ENCODE data around the gene DNAH10.

DNAH10 gene

DNA sequence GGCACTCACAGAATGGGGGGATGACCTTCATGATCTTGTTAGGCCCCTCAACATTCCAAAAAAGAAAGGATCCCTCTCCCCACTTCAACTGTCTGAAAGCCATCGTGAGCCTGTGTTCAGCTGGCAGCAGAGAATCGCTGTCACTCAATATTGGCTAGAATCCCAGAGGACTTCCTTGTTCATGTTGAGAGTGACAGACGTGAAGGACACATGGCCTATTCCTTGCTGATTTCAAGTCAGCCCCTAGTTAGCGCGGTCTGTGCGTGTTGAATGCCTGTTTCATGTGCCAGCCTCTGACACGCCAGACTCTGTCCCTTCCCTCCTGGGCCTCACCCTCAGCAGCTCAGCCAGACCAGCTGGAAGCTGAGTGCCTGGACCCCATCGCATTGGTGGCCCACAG is 43.1 kb downstream of the DNAH10 start:
- Histone ChIP-seq H2BK12ac (ENCODE audit: low read length) (no peak overlapping the region), H3K9me3 (replicated peaks in 1 of 2; ENCODE audit: control insufficient read depth in 2 of 2, insufficient read depth in 1 of 2, low read depth in 1 of 2, low read length in 2 of 2) (no peaks in the 10 kb centered on the region), H3K36me3 (replicated peaks in 1 of 2; ENCODE audit: control insufficient read depth in 2 of 2, insufficient read depth in 2 of 2, low read length in 2 of 2) (no peaks in the 10 kb centered on the region), H3K9ac (ENCODE audit: low read depth, low read length, poor library complexity) (no peak overlapping the region), H3K79me1 (ENCODE audit: low read depth, low read length) (no peaks in the 10 kb centered on the region), H4K91ac (ENCODE audit: low read depth, low read length, poor library complexity) (no peak overlapping the region), H3K4ac (ENCODE audit: low read length) (no peak overlapping the region), H3K18ac (ENCODE audit: low read length) (no peak overlapping the region), H2AK5ac (ENCODE audit: low read depth, low read length) (no peak overlapping the region), H3K4me1 (ENCODE audit: control insufficient read depth in 2 of 2, insufficient read depth in 1 of 2, low read depth in 1 of 2, low read length in 2 of 2) (peaks cover 4 to 5% of the 10 kb centered on the region in 2 donors), H3K4me3 (ENCODE audit: low read length in 2 of 2) (peak overlapping the region in 1 of 2 donors; percentile 38), H4K8ac (ENCODE audit: low read depth, low read length) (no peak overlapping the region), H3K4me2 (ENCODE audit: insufficient read depth, low read length, poor library complexity, severe bottlenecking) (no peak overlapping the region), H3K23ac (ENCODE audit: low read depth, low read length, poor library complexity) (no peak overlapping the region), H3K27me3 (ENCODE audit: control insufficient read depth in 3 of 3, insufficient read depth in 3 of 3, low read depth in 1 of 3, low read length in 3 of 3) (no peaks in the 10 kb centered on the region), H2BK15ac (ENCODE audit: low read length) (no peak overlapping the region), H2AFZ (ENCODE audit: low read length) (no peak overlapping the region), H3K14ac (ENCODE audit: low read length) (no peak overlapping the region), H2BK5ac (ENCODE audit: low read length) (no peak overlapping the region), H2BK120ac (ENCODE audit: low read depth, low read length) (no peak overlapping the region), H3K27ac (replicated peaks; ENCODE audit: low read length) (no peak overlapping the region)
- DNase-seq (ENCODE audit: low spot score): no peak
- WGBS, 2 donors (ENCODE audit: extremely low coverage in 2 of 2, insufficient read length in 2 of 2, insufficient replicate concordance in 1 of 2): no CpG with 5 or more reads among the region's 8 CpGs

DNA sequence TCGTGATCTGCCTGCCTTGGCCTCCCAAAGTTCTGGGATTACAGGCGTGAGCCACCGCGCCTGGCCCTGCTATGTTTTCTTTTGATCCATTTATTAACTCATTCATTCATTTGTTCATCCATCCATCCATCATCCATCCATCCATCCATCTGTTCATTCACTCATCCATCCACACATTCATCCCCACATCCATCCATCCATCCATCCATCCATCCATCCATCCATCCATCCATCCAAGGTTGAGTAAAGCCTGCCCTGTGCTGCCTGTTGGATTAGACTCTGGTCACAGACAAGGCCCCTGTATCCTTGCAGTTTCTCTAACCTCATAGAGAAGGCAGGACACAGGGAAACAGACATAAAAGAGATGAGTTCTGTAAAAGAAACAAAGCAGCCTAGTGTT is 44.9 kb downstream of the DNAH10 start:
- Histone ChIP-seq H3K9me3 (replicated peaks in 1 of 2; ENCODE audit: control insufficient read depth in 2 of 2, insufficient read depth in 1 of 2, low read depth in 1 of 2, low read length in 2 of 2) (no peaks in the 10 kb centered on the region), H3K18ac (ENCODE audit: low read length) (no peak overlapping the region)
- no CpG with 5 or more reads among the region's 4 CpGs for WGBS, 2 donors (ENCODE audit: extremely low coverage in 2 of 2, insufficient read length in 2 of 2, insufficient replicate concordance in 1 of 2)

DNA sequence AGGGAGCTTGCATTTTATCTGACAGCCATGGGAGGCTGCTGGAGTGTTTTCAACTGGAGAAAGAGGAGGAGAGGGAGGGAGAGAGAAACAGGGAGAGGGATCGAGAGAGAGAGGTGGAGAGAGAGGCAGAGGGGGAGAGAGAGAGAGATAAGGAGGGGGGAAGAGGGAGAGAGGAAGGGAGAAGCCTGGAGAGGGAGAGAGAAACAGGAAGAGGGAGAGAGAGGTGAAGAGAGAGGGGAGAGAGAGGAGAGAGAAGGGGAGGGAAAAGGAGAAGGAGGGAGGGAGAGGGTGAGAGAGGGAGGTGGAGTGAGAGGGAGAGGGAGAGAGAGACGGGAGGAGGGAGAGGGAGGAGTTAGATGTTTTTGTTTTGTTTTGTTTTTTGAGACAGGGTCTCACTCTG is 45.6 kb downstream of the DNAH10 start:
- DNase-seq (ENCODE audit: low spot score): no peak
- H3K27ac ChIP-seq (replicated peaks; ENCODE audit: low read length): no peak overlapping the region
- peaks cover 4 to 5% of the 10 kb centered on the region in 2 donors for H3K4me1 ChIP-seq (ENCODE audit: control insufficient read depth in 2 of 2, insufficient read depth in 1 of 2, low read depth in 1 of 2, low read length in 2 of 2)
- peak overlapping the region; percentile 80 for H2AFZ ChIP-seq (ENCODE audit: low read length)
- H3K4me2 ChIP-seq (ENCODE audit: insufficient read depth, low read length, poor library complexity, severe bottlenecking): no peak overlapping the region
- H2BK15ac ChIP-seq (ENCODE audit: low read length): peak overlapping the region; percentile 14
- H3K14ac ChIP-seq (ENCODE audit: low read length): no peak overlapping the region
- no peaks in the 10 kb centered on the region for H3K79me1 ChIP-seq (ENCODE audit: low read depth, low read length)
- H2BK5ac ChIP-seq (ENCODE audit: low read length): no peak overlapping the region
- no peak overlapping the region for H3K9ac ChIP-seq (ENCODE audit: low read depth, low read length, poor library complexity)
- no peak overlapping the region for H4K91ac ChIP-seq (ENCODE audit: low read depth, low read length, poor library complexity)
- H3K27me3 ChIP-seq (ENCODE audit: control insufficient read depth in 3 of 3, insufficient read depth in 3 of 3, low read depth in 1 of 3, low read length in 3 of 3): no peaks in the 10 kb centered on the region
- H3K9me3 ChIP-seq (replicated peaks in 1 of 2; ENCODE audit: control insufficient read depth in 2 of 2, insufficient read depth in 1 of 2, low read depth in 1 of 2, low read length in 2 of 2): no peaks in the 10 kb centered on the region
- WGBS, 2 donors (ENCODE audit: extremely low coverage in 2 of 2, insufficient read length in 2 of 2, insufficient replicate concordance in 1 of 2): 100% methylated on average over 1 of the region's 2 CpGs; no CpG with 5 or more reads in 1 of the 2 donors
- no peak overlapping the region for H4K8ac ChIP-seq (ENCODE audit: low read depth, low read length)
- H3K4ac ChIP-seq (ENCODE audit: low read length): no peak overlapping the region
- H2BK120ac ChIP-seq (ENCODE audit: low read depth, low read length): no peak overlapping the region
- no peaks in the 10 kb centered on the region for H3K36me3 ChIP-seq (replicated peaks in 1 of 2; ENCODE audit: control insufficient read depth in 2 of 2, insufficient read depth in 2 of 2, low read length in 2 of 2)
- H3K4me3 ChIP-seq (ENCODE audit: low read length in 2 of 2): no peak overlapping the region
- no peak overlapping the region for H2AK5ac ChIP-seq (ENCODE audit: low read depth, low read length)
- no peak overlapping the region for H2BK12ac ChIP-seq (ENCODE audit: low read length)
- no peak overlapping the region for H3K18ac ChIP-seq (ENCODE audit: low read length)
- H3K23ac ChIP-seq (ENCODE audit: low read depth, low read length, poor library complexity): no peak overlapping the region

More for the DNA sequence above, 44.9 kb downstream of the DNAH10 start:
- no peak overlapping the region for H2AK5ac ChIP-seq (ENCODE audit: low read depth, low read length)
- H3K79me1 ChIP-seq (ENCODE audit: low read depth, low read length): no peaks in the 10 kb centered on the region
- no peak overlapping the region for H3K4me2 ChIP-seq (ENCODE audit: insufficient read depth, low read length, poor library complexity, severe bottlenecking)
- H2BK5ac ChIP-seq (ENCODE audit: low read length): no peak overlapping the region
- H3K4me1 ChIP-seq (ENCODE audit: control insufficient read depth in 2 of 2, insufficient read depth in 1 of 2, low read depth in 1 of 2, low read length in 2 of 2): peaks cover 4 to 5% of the 10 kb centered on the region in 2 donors
- no peak overlapping the region for H2BK15ac ChIP-seq (ENCODE audit: low read length)
- H3K4me3 ChIP-seq (ENCODE audit: low read length in 2 of 2): no peak overlapping the region
- no peak overlapping the region for H3K14ac ChIP-seq (ENCODE audit: low read length)
- no peak for DNase-seq (ENCODE audit: low spot score)
- no peak overlapping the region for H2BK120ac ChIP-seq (ENCODE audit: low read depth, low read length)
- no peak overlapping the region for H3K23ac ChIP-seq (ENCODE audit: low read depth, low read length, poor library complexity)
- no peaks in the 10 kb centered on the region for H3K27me3 ChIP-seq (ENCODE audit: control insufficient read depth in 3 of 3, insufficient read depth in 3 of 3, low read depth in 1 of 3, low read length in 3 of 3)
- no peak overlapping the region for H4K8ac ChIP-seq (ENCODE audit: low read depth, low read length)
- H4K91ac ChIP-seq (ENCODE audit: low read depth, low read length, poor library complexity): no peak overlapping the region
- H3K4ac ChIP-seq (ENCODE audit: low read length): no peak overlapping the region
- H3K9ac ChIP-seq (ENCODE audit: low read depth, low read length, poor library complexity): no peak overlapping the region
- H3K36me3 ChIP-seq (replicated peaks in 1 of 2; ENCODE audit: control insufficient read depth in 2 of 2, insufficient read depth in 2 of 2, low read length in 2 of 2): no peaks in the 10 kb centered on the region
- peak overlapping the region; percentile 80 for H2AFZ ChIP-seq (ENCODE audit: low read length)
- no peak overlapping the region for H2BK12ac ChIP-seq (ENCODE audit: low read length)
- H3K27ac ChIP-seq (replicated peaks; ENCODE audit: low read length): no peak overlapping the region

DNA sequence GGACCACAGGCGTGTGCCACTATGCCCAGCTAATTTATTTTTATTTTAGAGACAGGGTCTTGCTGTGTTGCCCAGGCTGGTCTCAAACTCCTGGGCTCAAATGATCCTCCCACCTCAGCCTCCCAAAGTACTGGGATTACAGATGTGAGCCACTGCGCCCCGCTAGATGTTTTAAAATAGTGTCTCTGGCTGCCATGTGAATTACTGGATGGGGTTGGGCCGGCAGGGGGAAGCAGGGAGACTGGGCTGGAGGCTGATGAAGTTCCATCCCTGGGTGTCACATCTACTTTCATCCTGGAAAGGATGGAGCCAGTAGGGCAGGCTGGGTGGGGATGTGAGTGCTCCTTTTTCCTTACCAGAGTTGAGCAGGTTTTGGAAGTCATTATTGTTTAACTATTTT is 46.1 kb downstream of the DNAH10 start:
- Histone ChIP-seq H3K36me3 (replicated peaks in 1 of 2; ENCODE audit: control insufficient read depth in 2 of 2, insufficient read depth in 2 of 2, low read length in 2 of 2) (no peaks in the 10 kb centered on the region), H2AFZ (ENCODE audit: low read length) (no peak overlapping the region), H3K4me1 (ENCODE audit: control insufficient read depth in 2 of 2, insufficient read depth in 1 of 2, low read depth in 1 of 2, low read length in 2 of 2) (peaks cover 4 to 5% of the 10 kb centered on the region in 2 donors), H3K14ac (ENCODE audit: low read length) (no peak overlapping the region), H3K9me3 (replicated peaks in 1 of 2; ENCODE audit: control insufficient read depth in 2 of 2, insufficient read depth in 1 of 2, low read depth in 1 of 2, low read length in 2 of 2) (no peaks in the 10 kb centered on the region), H4K8ac (ENCODE audit: low read depth, low read length) (no peak overlapping the region), H4K91ac (ENCODE audit: low read depth, low read length, poor library complexity) (no peak overlapping the region), H3K9ac (ENCODE audit: low read depth, low read length, poor library complexity) (no peak overlapping the region), H3K4me2 (ENCODE audit: insufficient read depth, low read length, poor library complexity, severe bottlenecking) (no peak overlapping the region), H3K4me3 (ENCODE audit: low read length in 2 of 2) (no peak overlapping the region), H3K27me3 (ENCODE audit: control insufficient read depth in 3 of 3, insufficient read depth in 3 of 3, low read depth in 1 of 3, low read length in 3 of 3) (no peaks in the 10 kb centered on the region), H2AK5ac (ENCODE audit: low read depth, low read length) (no peak overlapping the region), H2BK12ac (ENCODE audit: low read length) (no peak overlapping the region), H2BK120ac (ENCODE audit: low read depth, low read length) (no peak overlapping the region), H2BK5ac (ENCODE audit: low read length) (no peak overlapping the region), H3K18ac (ENCODE audit: low read length) (no peak overlapping the region), H3K79me1 (ENCODE audit: low read depth, low read length) (no peaks in the 10 kb centered on the region), H2BK15ac (ENCODE audit: low read length) (no peak overlapping the region), H3K27ac (replicated peaks; ENCODE audit: low read length) (no peak overlapping the region), H3K4ac (ENCODE audit: low read length) (no peak overlapping the region), H3K23ac (ENCODE audit: low read depth, low read length, poor library complexity) (no peak overlapping the region)
- WGBS, 2 donors (ENCODE audit: extremely low coverage in 2 of 2, insufficient read length in 2 of 2, insufficient replicate concordance in 1 of 2): no CpG with 5 or more reads among the region's 4 CpGs
- DNase-seq (ENCODE audit: low spot score): no peak

Measured in neuronal stem cell (in vitro differentiated cells).